ENCODE results near the gene ARHGAP42.

The ARHGAP42 gene

GRCh38 chr11:100914415-100915110 lies 227.5 kb downstream of the ARHGAP42 start:
- Histone ChIP-seq H3K4me3 (ENCODE audit: extremely low read depth, insufficient read depth, low read length, poor library complexity, severe bottlenecking) (no peak overlapping the region), H3K9me3 (ENCODE audit: control insufficient read depth, low read length) (no peaks in the 10 kb centered on the region), H3K27ac (ENCODE audit: low read depth, low read length, severe bottlenecking) (no peak overlapping the region), H3K4me1 (ENCODE audit: control insufficient read depth, insufficient read depth, low read length, poor library complexity, severe bottlenecking) (no peaks in the 10 kb centered on the region), H3K36me3 (ENCODE audit: control insufficient read depth, insufficient read depth, low read length) (no peaks in the 10 kb centered on the region)
- 87 to 94% methylated on average over 4 of the region's 6 CpGs for WGBS, 2 experiments (ENCODE audit: insufficient coverage in 2 of 2)

- H3K9me3 ChIP-seq (ENCODE audit: control insufficient read depth, low read length) = no peaks in the 10 kb centered on the region
- no peaks in the 10 kb centered on the region for H3K36me3 ChIP-seq (ENCODE audit: control insufficient read depth, insufficient read depth, low read length)
- H3K4me1 ChIP-seq (ENCODE audit: control insufficient read depth, insufficient read depth, low read length, poor library complexity, severe bottlenecking) = no peaks in the 10 kb centered on the region
- WGBS, 2 experiments (ENCODE audit: insufficient coverage in 2 of 2) = no CpG with 5 or more reads among the region's 6 CpGs
- no peak overlapping the region for H3K27ac ChIP-seq (ENCODE audit: low read depth, low read length, severe bottlenecking)
- H3K4me3 ChIP-seq (ENCODE audit: extremely low read depth, insufficient read depth, low read length, poor library complexity, severe bottlenecking) = no peak overlapping the region
Measured at GRCh38 chr11:100918551-100919500, 231.7 kb downstream of the ARHGAP42 start.

GRCh38 chr11:100920593-100920992 lies 233.5 kb downstream of the ARHGAP42 start:
- Histone ChIP-seq H3K4me1 (ENCODE audit: control insufficient read depth, insufficient read depth, low read length, poor library complexity, severe bottlenecking) (no peaks in the 10 kb centered on the region), H3K9me3 (ENCODE audit: control insufficient read depth, low read length) (no peaks in the 10 kb centered on the region), H3K27ac (ENCODE audit: low read depth, low read length, severe bottlenecking) (no peak overlapping the region), H3K36me3 (ENCODE audit: control insufficient read depth, insufficient read depth, low read length) (no peaks in the 10 kb centered on the region), H3K4me3 (ENCODE audit: extremely low read depth, insufficient read depth, low read length, poor library complexity, severe bottlenecking) (no peak overlapping the region)

GRCh38 chr11:100922121-100922520 lies 235.0 kb downstream of the ARHGAP42 start:
- WGBS, 2 experiments (ENCODE audit: insufficient coverage in 2 of 2) = 60 to 80% methylated on average over 1 of the region's 5 CpGs
- Histone ChIP-seq H3K9me3 (ENCODE audit: control insufficient read depth, low read length) (no peaks in the 10 kb centered on the region), H3K36me3 (ENCODE audit: control insufficient read depth, insufficient read depth, low read length) (no peaks in the 10 kb centered on the region)

GRCh38 chr11:100923555-100923954 lies 236.5 kb downstream of the ARHGAP42 start:
- H3K4me3 ChIP-seq (ENCODE audit: extremely low read depth, insufficient read depth, low read length, poor library complexity, severe bottlenecking) = no peak overlapping the region

More at GRCh38 chr11:100922121-100922520, 235.0 kb downstream of the ARHGAP42 start:
- H3K4me3 ChIP-seq (ENCODE audit: extremely low read depth, insufficient read depth, low read length, poor library complexity, severe bottlenecking) = no peak overlapping the region
- H3K4me1 ChIP-seq (ENCODE audit: control insufficient read depth, insufficient read depth, low read length, poor library complexity, severe bottlenecking) = no peaks in the 10 kb centered on the region
- no peak overlapping the region for H3K27ac ChIP-seq (ENCODE audit: low read depth, low read length, severe bottlenecking)

GRCh38 chr11:100925935-100926334 lies 238.8 kb downstream of the ARHGAP42 start:
- no peak overlapping the region for H3K27ac ChIP-seq (ENCODE audit: low read depth, low read length, severe bottlenecking)
- WGBS, 2 experiments (ENCODE audit: insufficient coverage in 2 of 2) = 85 to 88% methylated on average over 2 of the region's 3 CpGs
- H3K4me1 ChIP-seq (ENCODE audit: control insufficient read depth, insufficient read depth, low read length, poor library complexity, severe bottlenecking) = peaks cover 24% of the 10 kb centered on the region
- H3K36me3 ChIP-seq (ENCODE audit: control insufficient read depth, insufficient read depth, low read length) = no peaks in the 10 kb centered on the region
- H3K4me3 ChIP-seq (ENCODE audit: extremely low read depth, insufficient read depth, low read length, poor library complexity, severe bottlenecking) = no peak overlapping the region
- no peaks in the 10 kb centered on the region for H3K9me3 ChIP-seq (ENCODE audit: control insufficient read depth, low read length)

More at GRCh38 chr11:100923555-100923954, 236.5 kb downstream of the ARHGAP42 start:
- Histone ChIP-seq H3K36me3 (ENCODE audit: control insufficient read depth, insufficient read depth, low read length) (no peaks in the 10 kb centered on the region), H3K4me1 (ENCODE audit: control insufficient read depth, insufficient read depth, low read length, poor library complexity, severe bottlenecking) (peaks cover 12% of the 10 kb centered on the region), H3K9me3 (ENCODE audit: control insufficient read depth, low read length) (no peaks in the 10 kb centered on the region), H3K27ac (ENCODE audit: low read depth, low read length, severe bottlenecking) (no peak overlapping the region)
- 86 to 88% methylated on average over 1 of the region's 2 CpGs for WGBS, 2 experiments (ENCODE audit: insufficient coverage in 2 of 2)

GRCh38 chr11:100927579-100927978 lies 240.5 kb downstream of the ARHGAP42 start:
- WGBS, 2 experiments (ENCODE audit: insufficient coverage in 2 of 2) = 79 to 92% methylated on average over 4 of the region's 5 CpGs
- Histone ChIP-seq H3K27ac (ENCODE audit: low read depth, low read length, severe bottlenecking) (no peak overlapping the region), H3K9me3 (ENCODE audit: control insufficient read depth, low read length) (no peaks in the 10 kb centered on the region), H3K4me3 (ENCODE audit: extremely low read depth, insufficient read depth, low read length, poor library complexity, severe bottlenecking) (no peak overlapping the region), H3K4me1 (ENCODE audit: control insufficient read depth, insufficient read depth, low read length, poor library complexity, severe bottlenecking) (peaks cover 24% of the 10 kb centered on the region), H3K36me3 (ENCODE audit: control insufficient read depth, insufficient read depth, low read length) (no peaks in the 10 kb centered on the region)

GRCh38 chr11:100928426-100928825 lies 241.3 kb downstream of the ARHGAP42 start:
- Histone ChIP-seq H3K9me3 (ENCODE audit: control insufficient read depth, low read length) (no peaks in the 10 kb centered on the region), H3K27ac (ENCODE audit: low read depth, low read length, severe bottlenecking) (no peak overlapping the region), H3K36me3 (ENCODE audit: control insufficient read depth, insufficient read depth, low read length) (no peaks in the 10 kb centered on the region), H3K4me1 (ENCODE audit: control insufficient read depth, insufficient read depth, low read length, poor library complexity, severe bottlenecking) (peaks cover 24% of the 10 kb centered on the region), H3K4me3 (ENCODE audit: extremely low read depth, insufficient read depth, low read length, poor library complexity, severe bottlenecking) (no peak overlapping the region)
- 83 to 100% methylated on average over 1 to 2 of the region's 2 CpGs for WGBS, 2 experiments (ENCODE audit: insufficient coverage in 2 of 2)

- Histone ChIP-seq H3K27ac (ENCODE audit: low read depth, low read length, severe bottlenecking) (no peak overlapping the region), H3K4me3 (ENCODE audit: extremely low read depth, insufficient read depth, low read length, poor library complexity, severe bottlenecking) (no peak overlapping the region), H3K9me3 (ENCODE audit: control insufficient read depth, low read length) (no peaks in the 10 kb centered on the region), H3K4me1 (ENCODE audit: control insufficient read depth, insufficient read depth, low read length, poor library complexity, severe bottlenecking) (peaks cover 24% of the 10 kb centered on the region), H3K36me3 (ENCODE audit: control insufficient read depth, insufficient read depth, low read length) (no peaks in the 10 kb centered on the region)
- WGBS, 2 experiments (ENCODE audit: insufficient coverage in 2 of 2) = no CpG with 5 or more reads among the region's 3 CpGs
Measured at GRCh38 chr11:100929377-100929776, 242.3 kb downstream of the ARHGAP42 start.

- Histone ChIP-seq H3K9me3 (ENCODE audit: control insufficient read depth, low read length) (no peaks in the 10 kb centered on the region), H3K27ac (ENCODE audit: low read depth, low read length, severe bottlenecking) (no peak overlapping the region), H3K4me1 (ENCODE audit: control insufficient read depth, insufficient read depth, low read length, poor library complexity, severe bottlenecking) (peaks cover 24% of the 10 kb centered on the region), H3K4me3 (ENCODE audit: extremely low read depth, insufficient read depth, low read length, poor library complexity, severe bottlenecking) (no peak overlapping the region), H3K36me3 (ENCODE audit: control insufficient read depth, insufficient read depth, low read length) (no peaks in the 10 kb centered on the region)
- 70 to 90% methylated on average over 2 to 3 of the region's 5 CpGs for WGBS, 2 experiments (ENCODE audit: insufficient coverage in 2 of 2)
Measured at GRCh38 chr11:100930185-100930778, 243.2 kb downstream of the ARHGAP42 start.

All from mesodermal cell (in vitro differentiated cells).